ENCODE data around the gene CLASRP. TPM values are rescaled to one million over a fixed set of nuclear protein-coding genes. Genes with fewer than 3 reads are reported as not detected.

CLASRP gene
- total and polyA plus RNA-seq, 2 of the 8 experiments (the other 6 are each of a cell fraction or from before 2014, with no cell fraction given), result 22.3 to 71.7 TPM

- Histone ChIP-seq H3K27me3 (replicated peaks in 1 of 4; ENCODE audit: control insufficient read depth in 3 of 4, extremely low read depth in 1 of 4, insufficient read depth in 3 of 4, low read length in 3 of 4) (no peaks in the 10 kb centered on the region), H4K91ac (replicated peaks; ENCODE audit: insufficient read length, low read length) (no peak overlapping the region), H3K56ac (replicated peaks; ENCODE audit: insufficient read length, low read depth, low read length) (no peak overlapping the region), H3K9me3 (ENCODE audit: insufficient read depth in 2 of 2, low read depth in 1 of 2, low read length in 1 of 2) (no peaks in the 10 kb centered on the region), H3K23ac (ENCODE audit: insufficient read length) (no peak overlapping the region), H3K23me2 (ENCODE audit: low read depth, low read length) (no peaks in the 10 kb centered on the region), H3K4me3 (ENCODE audit: extremely low read depth in 1 of 4, insufficient read depth in 2 of 4, low read depth in 3 of 4, low read length in 4 of 4) (no peak overlapping the region), H3K36me3 (ENCODE audit: control insufficient read depth in 2 of 4, insufficient read depth in 4 of 4, low read length in 3 of 4) (peaks cover 0 to 4% (median 2%) of the 10 kb centered on the region in 4 experiments; a peak in 2 of 8 replicates), H3K4me1 (replicated peaks in 1 of 4; ENCODE audit: control insufficient read depth in 3 of 4, insufficient read depth in 4 of 4, low read length in 3 of 4) (no peaks in the 10 kb centered on the region), H3K79me2 (ENCODE audit: control insufficient read depth in 1 of 2, insufficient read depth in 2 of 2, low read length in 2 of 2) (no peaks in the 10 kb centered on the region), H2AK5ac (ENCODE audit: low read depth, low read length) (no peak overlapping the region), H3K4ac (replicated peaks; ENCODE audit: insufficient read length, low read depth, low read length) (no peak overlapping the region), H3K14ac (ENCODE audit: insufficient read length) (no peak overlapping the region), H3K4me2 (ENCODE audit: insufficient read depth in 1 of 2, low read depth in 2 of 2, low read length in 2 of 2) (no peak overlapping the region), H4K20me1 (replicated peaks in 1 of 2; ENCODE audit: control insufficient read depth in 1 of 2, insufficient read depth in 2 of 2, low read length in 2 of 2) (no peaks in the 10 kb centered on the region), H3K79me1 (ENCODE audit: low read depth, low read length) (no peaks in the 10 kb centered on the region), H2BK120ac (replicated peaks; ENCODE audit: low read depth, low read length) (no peak overlapping the region), H3K27ac (ENCODE audit: low read depth, low read length) (no peak overlapping the region), H2BK12ac (ENCODE audit: low read depth, low read length) (no peak overlapping the region), H3K18ac (ENCODE audit: extremely low read depth, low read length) (no peak overlapping the region), H4K8ac (ENCODE audit: extremely low read depth, insufficient read depth, low read length) (no peak overlapping the region), H2BK20ac (ENCODE audit: low read length) (no peak overlapping the region), H3K9ac (replicated peaks in 1 of 4; ENCODE audit: extremely low read depth in 1 of 4, low read depth in 3 of 4, low read length in 3 of 4) (no peak overlapping the region), H4K5ac (ENCODE audit: insufficient read length, low read depth, low read length) (no peak overlapping the region), H2BK5ac (ENCODE audit: low read depth, low read length) (no peak overlapping the region), H2AFZ (ENCODE audit: low read length) (no peak overlapping the region), H2BK15ac (ENCODE audit: low read length) (no peak overlapping the region)
- ChIA-PET POLR2A (ENCODE audit: partially characterized antibody) (no interaction called here), CTCF (ENCODE audit: partially characterized antibody) (no interaction called here)
- DNase-seq (ENCODE audit: low read depth in 1 of 2, low spot score in 2 of 2) (no peak), FAIRE-seq (no peak)
- 97% methylated on average over 41 of the region's 42 CpGs; no CpG with 5 or more reads in 1 of the 2 experiments for WGBS, 2 experiments (ENCODE audit: extremely low coverage in 1 of 2, insufficient coverage in 1 of 2, insufficient read length in 1 of 2, insufficient replicate concordance in 2 of 2, low coverage in 1 of 2, low lambda C conversion rate in 2 of 2, missing lambda C conversion rate in 1 of 2)
- no peak for TF ChIP-seq TBP (IDR thresholded peaks at IDR 0.05; ENCODE audit: low read depth, low read length)
- no peak for TF ChIP-seq RNF2 (IDR thresholded peaks at IDR 0.05; ENCODE audit: borderline replicate concordance, low read depth, low read length, missing control alignments, poor library complexity, severe bottlenecking)
- TF ChIP-seq RAD21 (IDR thresholded peaks at IDR 0.05 in 1 of 2, conservative IDR thresholded peaks at IDR 0.05 in 1 of 2; ENCODE audit: low read depth in 2 of 2, low read length in 2 of 2), result no peak
- TF ChIP-seq FOSL1 (IDR thresholded peaks at IDR 0.05; ENCODE audit: insufficient read depth, low read depth, low read length), result no peak
- TF ChIP-seq SP1 (IDR thresholded peaks at IDR 0.05; ENCODE audit: low read depth, low read length), result no peak
- no peak for TF ChIP-seq CHD1 (IDR thresholded peaks at IDR 0.05; ENCODE audit: low read depth, low read length)
- TF ChIP-seq USF2 (IDR thresholded peaks at IDR 0.05; ENCODE audit: low read length), result no peak
- TF ChIP-seq TAF7 (optimal IDR thresholded peaks at IDR 0.05; ENCODE audit: borderline replicate concordance, low read depth, low read length), result no peak
- no peak for TF ChIP-seq GABPA (IDR thresholded peaks at IDR 0.05; ENCODE audit: borderline replicate concordance, insufficient read depth, low read length)
- TF ChIP-seq RXRA (IDR thresholded peaks at IDR 0.05; ENCODE audit: insufficient read depth, low read depth, low read length), result no peak
- TF ChIP-seq CTBP2 (IDR thresholded peaks at IDR 0.05; ENCODE audit: borderline replicate concordance, insufficient read depth, insufficient read length, low read length), result no peak
- TF ChIP-seq CBX8 (IDR thresholded peaks at IDR 0.05; ENCODE audit: borderline replicate concordance, low read depth, low read length), result no peak
- no peak for TF ChIP-seq ZNF274 (IDR thresholded peaks at IDR 0.05; ENCODE audit: borderline replicate concordance, extremely low read depth, low read length)
These were observed 26.9 kb upstream of the CLASRP start for GRCh38 chr19:45011959-45012358.

Measured in H1 (cell line).